H9 (cell line): Measurements from ENCODE around the gene LAYN. TPM values are rescaled to one million over a fixed set of nuclear protein-coding genes. Genes with fewer than 3 reads are reported as not detected.
A peak's percentile ranks its signal among the peaks of the same experiment; 100 is the strongest.

Source experiments
- DNase-seq: peaks from one replicate; pipeline ENCODE4 v3.0.0-alpha.2; 2017
- H2AFZ ChIP-seq: one replicate; pipeline ENCODE4 v1.6.1; 2013; ENCODE audit warnings: mild to moderate bottlenecking, low read length, control low read depth, moderate library complexity
- H2AK5ac ChIP-seq: 2 replicates; pipeline ENCODE4 v1.6.1; 2013; ENCODE audit warnings: low read length, control low read depth, mixed read lengths; ENCODE audit not compliant: insufficient read length
- H2BK120ac ChIP-seq: one replicate; pipeline ENCODE4 v1.6.1; 2013; ENCODE audit warnings: low read depth, mild to moderate bottlenecking, low read length, control low read depth, inconsistent platforms; ENCODE audit not compliant: poor library complexity, severe bottlenecking
- H2BK12ac ChIP-seq: 2 replicates; pipeline ENCODE4 v1.6.1; 2013; ENCODE audit warnings: low read length, control low read depth, mixed read lengths, low read depth; ENCODE audit not compliant: insufficient read length
- H2BK15ac ChIP-seq: 2 replicates; pipeline ENCODE4 v1.6.1; 2013; ENCODE audit warnings: low read depth, low read length, control low read depth
- H2BK20ac ChIP-seq: one replicate; pipeline ENCODE4 v1.6.1; 2013; ENCODE audit warnings: low read depth, mild to moderate bottlenecking, low read length, control low read depth, inconsistent platforms; ENCODE audit not compliant: poor library complexity, severe bottlenecking
- H2BK5ac ChIP-seq: 2 replicates; pipeline ENCODE4 v1.6.1; 2013; ENCODE audit warnings: low read length, control low read depth, mixed read lengths; ENCODE audit not compliant: insufficient read length
- H3K14ac ChIP-seq: 2 replicates; pipeline ENCODE4 v1.6.1; 2013; ENCODE audit warnings: low read length, control low read depth; ENCODE audit not compliant: insufficient read depth
- H3K18ac ChIP-seq: 2 replicates; pipeline ENCODE4 v1.6.1; 2013; ENCODE audit warnings: low read depth, mild to moderate bottlenecking, mixed read lengths, low read length, control low read depth; ENCODE audit not compliant: insufficient read length
- H3K23ac ChIP-seq: 2 replicates; pipeline ENCODE4 v1.6.1; 2013; ENCODE audit warnings: low read length, control low read depth, mixed read lengths, low read depth; ENCODE audit not compliant: insufficient read length
- H3K23me2 ChIP-seq: 2 replicates; pipeline ENCODE4 v1.6.1; 2013; ENCODE audit warnings: low read depth, mild to moderate bottlenecking, mixed read lengths, low read length, control low read depth; ENCODE audit not compliant: insufficient read length, poor library complexity, severe bottlenecking
- H3K27ac ChIP-seq: 2 replicates; pipeline ENCODE4 v1.5.1; 2013; ENCODE audit warnings: low read length, control low read depth, mixed read lengths, low read depth; ENCODE audit not compliant: insufficient read length
- H3K27me3 ChIP-seq: 2 replicates; pipeline ENCODE4 v1.6.1; 2013; ENCODE audit warnings: low read length, control low read depth, inconsistent platforms; ENCODE audit not compliant: insufficient read depth
- H3K4ac ChIP-seq: 2 replicates; pipeline ENCODE4 v1.6.1; 2013; ENCODE audit warnings: low read depth, mild to moderate bottlenecking, control low read depth, inconsistent platforms, low read length, moderate library complexity
- H3K4me1 ChIP-seq: 2 replicates; pipeline ENCODE4 v1.6.1; 2013; ENCODE audit warnings: low read length, control low read depth, inconsistent platforms; ENCODE audit not compliant: insufficient read depth
- H3K4me2 ChIP-seq: 2 replicates; pipeline ENCODE4 v1.6.1; 2013; ENCODE audit warnings: low read length, control low read depth, mixed read lengths; ENCODE audit not compliant: insufficient read length, insufficient read depth
- H3K56ac ChIP-seq: 2 replicates; pipeline ENCODE4 v1.6.1; 2013; ENCODE audit warnings: low read depth, mild to moderate bottlenecking, mixed read lengths, low read length, control low read depth; ENCODE audit not compliant: insufficient read length
- H3K79me1 ChIP-seq: 2 replicates; pipeline ENCODE4 v1.6.1; 2013; ENCODE audit warnings: low read depth, mild to moderate bottlenecking, moderate library complexity, low read length, control low read depth, inconsistent platforms; ENCODE audit not compliant: insufficient read depth, poor library complexity, severe bottlenecking
- H3K79me2 ChIP-seq: 2 replicates; pipeline ENCODE4 v1.6.1; 2013; ENCODE audit warnings: low read length, control low read depth, inconsistent platforms; ENCODE audit not compliant: insufficient read depth
- H3K9ac ChIP-seq: 2 replicates; pipeline ENCODE4 v1.6.1; 2013; ENCODE audit warnings: low read length, control low read depth, mixed read lengths; ENCODE audit not compliant: insufficient read length; ENCODE audit errors: extremely low read depth
- H3K9me3 ChIP-seq: one replicate; pipeline ENCODE4 v1.6.1; 2013; ENCODE audit warnings: low read depth, low read length, inconsistent platforms; ENCODE audit not compliant: control insufficient read depth
- H3T11ph ChIP-seq: one replicate; pipeline ENCODE4 v1.6.1; 2013; ENCODE audit warnings: mild to moderate bottlenecking, low read length, control low read depth, inconsistent platforms
- H4K20me1 ChIP-seq: one replicate; pipeline ENCODE4 v1.6.1; 2013; ENCODE audit not compliant: control insufficient read depth, insufficient read length, insufficient read depth
- H4K5ac ChIP-seq: 2 replicates; pipeline ENCODE4 v1.6.1; 2013; ENCODE audit warnings: low read depth, mild to moderate bottlenecking, mixed read lengths, low read length, control low read depth; ENCODE audit not compliant: insufficient read length
- H4K8ac ChIP-seq: replicated peaks from 2 replicates; pipeline ENCODE4 v1.6.1; 2013; ENCODE audit warnings: low read length, control low read depth, mixed read lengths, low read depth; ENCODE audit not compliant: insufficient read length
- H4K91ac ChIP-seq: 2 replicates; pipeline ENCODE4 v1.6.1; 2013; ENCODE audit warnings: low read depth, mild to moderate bottlenecking, moderate library complexity, mixed read lengths, low read length, control low read depth; ENCODE audit not compliant: insufficient read length
- H3K27ac Mint-ChIP-seq, 3 experiments: 2 replicates in 2 of 3; 3 replicates in 1 of 3; pipeline ENCODE4 v1.8.0; 2020 to 2021; ENCODE audit warnings: mixed read lengths in 3 of 3, mild to moderate bottlenecking in 1 of 3, moderate library complexity in 1 of 3
- H3K27me3 Mint-ChIP-seq: 2 replicates; pipeline ENCODE4 v1.8.0; 2021; ENCODE audit warnings: low read depth, mild to moderate bottlenecking, moderate library complexity, mixed read lengths
- H3K36me3 Mint-ChIP-seq, 3 experiments: 2 replicates in 2 of 3; 3 replicates in 1 of 3; pipeline ENCODE4 v1.8.0; 2020 to 2021; ENCODE audit warnings: low read depth in 3 of 3, mixed read lengths in 3 of 3; ENCODE audit not compliant: insufficient read depth in 1 of 3
- H3K4me1 Mint-ChIP-seq, 2 experiments: 2 replicates each; pipeline ENCODE4 v1.8.0; 2020; ENCODE audit warnings: mixed read lengths in 2 of 2
- H3K4me3 Mint-ChIP-seq, 2 experiments: 2 replicates in 1 of 2; 3 replicates in 1 of 2; pipeline ENCODE4 v1.8.0; 2020 to 2021; ENCODE audit warnings: mild to moderate bottlenecking in 2 of 2, mixed read lengths in 2 of 2, moderate library complexity in 1 of 2
- H3K9me3 Mint-ChIP-seq, 2 experiments: 2 replicates in 1 of 2; 3 replicates in 1 of 2; pipeline ENCODE4 v1.8.0; 2020; ENCODE audit warnings: mild to moderate bottlenecking in 2 of 2, mixed read lengths in 2 of 2, moderate library complexity in 1 of 2
- CTCF ChIP-seq: fragments of 200-600 bp; sonication (generic); conservative IDR thresholded peaks from 3 replicates; pipeline ENCODE4 v1.8.0; 2021; ENCODE audit warnings: antibody characterized with exemption, mild to moderate bottlenecking
- WGBS: extraction: QIAGEN DNeasy Blood & Tissue Kit; methylation state at CpG from one replicate; pipeline ENCODE4 v1.1.7; 2013; ENCODE audit warnings: missing lambda C conversion rate, low lambda C conversion rate, mixed read lengths; ENCODE audit not compliant: insufficient read length; ENCODE audit errors: extremely low coverage; 5-methylcytosine and 5-hydroxymethylcytosine counted together
- total RNA-seq: library from RNA; stranded (reverse); gene quantifications from 2 replicates; pipeline ENCODE4 v1.2.1, GENCODE V29; 2021

Gene LAYN
- total RNA-seq, 1 experiment from 2014 or later, result 3.1 TPM

- Mint-ChIP-seq H3K27me3 (no peaks in the 10 kb centered on the region), H3K36me3 (no peaks in the 10 kb centered on the region), H3K27ac (no peak overlapping the region; a peak in 2 of 7 replicates), H3K4me1 (peaks cover 33 to 34% of the 10 kb centered on the region in 2 experiments), H3K4me3 (no peak overlapping the region), H3K9me3 (no peaks in the 10 kb centered on the region)
- Histone ChIP-seq H3K18ac (no peak overlapping the region), H2BK120ac (no peak overlapping the region), H4K20me1 (no peaks in the 10 kb centered on the region), H3K4me2 (no peak overlapping the region), H3K9ac (no peak overlapping the region), H3K23ac (no peak overlapping the region), H3K79me1 (no peaks in the 10 kb centered on the region), H2BK5ac (no peak overlapping the region), H4K5ac (no peak overlapping the region), H2BK20ac (no peak overlapping the region), H3K79me2 (no peaks in the 10 kb centered on the region), H3K56ac (no peak overlapping the region), H3K27ac (no peak overlapping the region), H3T11ph (no peak overlapping the region), H2BK12ac (no peak overlapping the region), H4K91ac (no peak overlapping the region), H3K4ac (no peak overlapping the region), H4K8ac (no peak overlapping the region), H2AK5ac (no peak overlapping the region), H3K9me3 (no peaks in the 10 kb centered on the region), H3K23me2 (no peaks in the 10 kb centered on the region), H3K14ac (no peak overlapping the region), H2BK15ac (no peak overlapping the region), H3K27me3 (no peaks in the 10 kb centered on the region), H3K4me1 (peaks cover 6% of the 10 kb centered on the region; the same call in 1 of the 2 replicates), H2AFZ (no peak overlapping the region)
- no peak for DNase-seq
- peak; percentile 43; the same call in 2 of the 3 replicates for TF ChIP-seq CTCF
- WGBS, result no CpG with 5 or more reads among the region's 7 CpGs
Measured at GRCh38 chr11:111566324-111566723, 25.8 kb downstream of the LAYN start.
